Measurements from ENCODE around the gene RNF41. TPM values are rescaled to one million over a fixed set of nuclear protein-coding genes. Genes with fewer than 3 reads are reported as not detected.

The RNF41 gene
- total RNA-seq, 1 donor from 2014 or later: 33.7 TPM

DNA sequence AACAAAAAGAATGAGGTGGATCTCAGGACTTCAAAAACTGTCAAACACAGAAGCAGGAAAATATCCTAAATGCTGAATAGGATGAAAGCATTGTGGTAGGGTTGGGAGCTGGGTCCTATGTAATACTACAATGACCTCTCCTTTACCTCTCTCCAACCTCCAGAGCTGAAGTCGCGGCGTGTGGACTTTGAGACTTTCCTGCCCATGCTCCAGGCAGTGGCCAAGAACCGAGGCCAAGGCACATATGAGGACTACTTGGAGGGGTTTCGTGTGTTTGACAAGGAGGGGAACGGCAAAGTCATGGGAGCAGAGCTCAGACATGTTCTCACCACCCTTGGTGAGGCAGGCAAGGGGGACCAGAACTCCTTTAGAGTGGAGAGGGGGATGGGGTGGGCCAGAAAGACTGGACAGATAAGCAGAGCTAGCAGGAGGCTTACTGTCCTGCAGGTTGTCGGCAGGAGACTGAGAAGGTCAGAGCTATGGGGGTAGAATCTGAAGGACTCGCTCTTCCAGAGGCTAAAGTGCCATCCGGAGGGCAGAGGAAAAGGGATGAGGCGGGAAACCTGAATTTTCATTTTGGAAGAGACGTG lies 66.4 kb downstream of the RNF41 start:
- Mint-ChIP-seq H3K27ac (peak overlapping the region; percentile 71), H3K4me1 (ENCODE audit: unreplicated experiment) (peaks cover 48% of the 10 kb centered on the region), H3K4me3 (peak overlapping the region; percentile 64), H3K27me3 (peaks cover 3% of the 10 kb centered on the region), H3K9me3 (no peaks in the 10 kb centered on the region), H3K36me3 (peaks cover 23% of the 10 kb centered on the region)
- TF ChIP-seq, protein P1, sequence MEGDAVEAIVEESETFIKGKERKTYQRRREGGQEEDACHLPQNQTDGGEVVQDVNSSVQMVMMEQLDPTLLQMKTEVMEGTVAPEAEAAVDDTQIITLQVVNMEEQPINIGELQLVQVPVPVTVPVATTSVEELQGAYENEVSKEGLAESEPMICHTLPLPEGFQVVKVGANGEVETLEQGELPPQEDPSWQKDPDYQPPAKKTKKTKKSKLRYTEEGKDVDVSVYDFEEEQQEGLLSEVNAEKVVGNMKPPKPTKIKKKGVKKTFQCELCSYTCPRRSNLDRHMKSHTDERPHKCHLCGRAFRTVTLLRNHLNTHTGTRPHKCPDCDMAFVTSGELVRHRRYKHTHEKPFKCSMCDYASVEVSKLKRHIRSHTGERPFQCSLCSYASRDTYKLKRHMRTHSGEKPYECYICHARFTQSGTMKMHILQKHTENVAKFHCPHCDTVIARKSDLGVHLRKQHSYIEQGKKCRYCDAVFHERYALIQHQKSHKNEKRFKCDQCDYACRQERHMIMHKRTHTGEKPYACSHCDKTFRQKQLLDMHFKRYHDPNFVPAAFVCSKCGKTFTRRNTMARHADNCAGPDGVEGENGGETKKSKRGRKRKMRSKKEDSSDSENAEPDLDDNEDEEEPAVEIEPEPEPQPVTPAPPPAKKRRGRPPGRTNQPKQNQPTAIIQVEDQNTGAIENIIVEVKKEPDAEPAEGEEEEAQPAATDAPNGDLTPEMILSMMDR (conservative IDR thresholded peaks at IDR 0.05): no peak
- no peak for DNase-seq (ENCODE audit: extremely low spot score, unreplicated experiment)

DNA sequence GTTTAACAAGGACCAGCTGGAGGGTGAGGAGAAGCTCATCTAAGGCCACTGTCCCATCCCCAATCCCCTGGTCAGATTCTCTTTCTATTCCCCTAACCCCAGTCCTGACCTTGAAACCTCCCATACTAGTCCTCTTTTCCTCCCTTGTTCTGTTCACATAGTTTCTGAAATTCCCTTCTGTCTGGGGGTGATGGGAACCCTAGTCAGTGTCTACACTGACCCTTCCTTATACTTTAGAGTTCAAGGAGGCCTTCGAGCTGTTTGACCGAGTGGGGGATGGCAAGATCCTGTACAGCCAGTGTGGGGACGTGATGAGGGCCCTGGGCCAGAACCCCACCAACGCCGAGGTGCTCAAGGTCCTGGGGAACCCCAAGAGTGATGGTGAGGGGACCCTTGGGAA lies 66.9 kb downstream of the RNF41 start:
- peak overlapping the region; percentile 64 for H3K4me3 Mint-ChIP-seq
- H3K9me3 Mint-ChIP-seq: no peaks in the 10 kb centered on the region
- peaks cover 18% of the 10 kb centered on the region for H3K36me3 Mint-ChIP-seq
- TF ChIP-seq, protein P1 (conservative IDR thresholded peaks at IDR 0.05): no peak
- H3K4me1 Mint-ChIP-seq (ENCODE audit: unreplicated experiment): peaks cover 44% of the 10 kb centered on the region
- peaks cover 3% of the 10 kb centered on the region for H3K27me3 Mint-ChIP-seq
- DNase-seq (ENCODE audit: extremely low spot score, unreplicated experiment): no peak
- peak overlapping the region; percentile 71 for H3K27ac Mint-ChIP-seq

DNA sequence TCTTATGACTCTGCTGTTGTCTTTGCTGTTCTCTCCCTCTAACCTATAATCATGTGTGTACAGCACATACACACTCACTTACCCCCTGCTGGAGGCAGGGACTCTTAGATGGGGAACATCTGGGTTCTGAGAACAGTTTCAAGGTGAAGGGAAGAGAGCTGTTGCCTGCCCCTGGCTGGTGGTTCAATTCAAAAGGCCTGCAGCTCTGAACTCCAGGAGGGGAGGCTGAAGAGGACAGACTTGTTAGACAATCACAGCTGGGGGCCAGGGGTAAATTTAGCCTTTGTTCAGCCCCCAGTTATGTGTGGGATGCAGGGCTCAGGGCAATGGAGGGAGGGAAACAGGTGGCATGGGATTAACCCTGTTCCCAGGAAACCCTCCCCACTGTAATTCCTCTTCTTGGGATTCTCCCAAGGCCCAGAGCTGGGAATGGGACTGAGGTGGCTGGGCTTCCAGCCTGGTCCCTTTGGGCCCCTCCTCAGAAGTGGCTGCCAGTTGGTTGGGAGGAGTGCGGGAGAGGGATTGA lies 67.4 kb downstream of the RNF41 start:
- Mint-ChIP-seq H3K4me3 (peak overlapping the region; percentile 64), H3K36me3 (peaks cover 14% of the 10 kb centered on the region), H3K27ac (peak overlapping the region; percentile 41), H3K9me3 (no peaks in the 10 kb centered on the region), H3K4me1 (ENCODE audit: unreplicated experiment) (peaks cover 39% of the 10 kb centered on the region), H3K27me3 (peaks cover 3% of the 10 kb centered on the region)
- TF ChIP-seq, protein P1 (conservative IDR thresholded peaks at IDR 0.05): no peak
- DNase-seq (ENCODE audit: extremely low spot score, unreplicated experiment): no peak

DNA sequence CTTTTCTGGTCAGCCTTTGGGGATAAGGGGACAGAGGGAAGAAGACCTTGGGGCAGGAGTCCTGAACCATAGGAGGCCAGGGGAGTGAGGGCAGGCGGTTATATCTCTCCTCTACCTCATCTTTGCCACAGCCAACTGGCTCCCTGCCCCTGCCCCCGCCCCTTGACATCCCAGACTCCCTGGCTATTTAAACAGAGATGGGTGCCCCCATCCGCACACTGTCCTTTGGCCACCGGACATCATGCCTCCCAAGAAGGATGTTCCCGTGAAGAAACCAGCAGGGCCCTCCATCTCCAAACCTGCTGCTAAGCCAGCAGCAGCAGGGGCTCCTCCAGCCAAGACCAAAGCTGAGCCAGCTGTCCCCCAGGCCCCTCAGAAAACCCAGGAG lies 68.0 kb downstream of the RNF41 start:
- DNase-seq (ENCODE audit: extremely low spot score, unreplicated experiment): no peak
- Mint-ChIP-seq H3K27ac (peak overlapping the region; percentile 97), H3K36me3 (peaks cover 8% of the 10 kb centered on the region), H3K4me3 (peak overlapping the region; percentile 94), H3K4me1 (ENCODE audit: unreplicated experiment) (peaks cover 35% of the 10 kb centered on the region), H3K27me3 (peaks cover 3% of the 10 kb centered on the region), H3K9me3 (no peaks in the 10 kb centered on the region)
- TF ChIP-seq, protein P1 (conservative IDR thresholded peaks at IDR 0.05): no peak

DNA sequence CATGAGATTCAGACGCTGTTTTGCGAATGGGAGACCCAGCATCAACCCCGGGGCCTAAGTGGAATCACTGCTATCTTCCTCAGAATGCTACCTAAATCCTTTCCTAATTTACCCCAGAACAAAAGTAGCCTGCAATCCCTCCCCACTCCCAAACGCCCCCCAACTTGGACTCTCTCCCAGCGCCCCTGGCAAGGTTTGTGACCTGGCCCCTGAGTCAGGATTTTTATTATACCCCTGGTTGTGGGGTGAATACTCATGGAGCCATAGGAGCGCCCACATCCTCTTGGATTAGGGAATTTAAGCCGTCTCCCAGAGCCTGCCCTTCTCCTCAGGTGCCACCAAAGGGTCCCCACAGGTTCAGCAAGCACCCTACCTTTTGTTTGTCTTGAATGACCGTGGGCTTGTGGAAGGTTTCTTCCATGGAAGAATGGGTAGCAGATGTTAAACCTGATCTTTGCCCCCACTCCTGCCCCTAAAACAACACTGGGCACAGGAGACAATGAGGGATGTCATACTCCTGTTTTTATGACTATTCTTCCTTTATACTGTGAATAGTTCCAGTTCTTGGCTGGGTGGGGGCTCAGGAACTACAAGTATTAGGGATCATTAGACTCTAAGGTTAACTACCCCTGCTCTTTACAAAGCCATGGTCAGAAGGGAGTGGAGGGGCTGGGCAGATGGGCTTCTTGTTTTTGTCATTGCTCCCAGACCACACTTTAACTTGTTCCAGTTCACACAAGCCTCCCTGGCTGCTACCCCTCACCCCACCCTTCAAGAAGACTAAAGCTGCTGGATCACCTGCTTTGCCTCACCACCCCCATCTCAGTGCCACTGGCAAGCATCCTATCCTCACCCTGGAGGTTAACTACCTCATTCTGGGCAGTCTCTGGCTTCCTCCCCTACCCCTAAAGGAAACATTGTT lies 68.7 kb downstream of the RNF41 start:
- peaks cover 4% of the 10 kb centered on the region for H3K36me3 Mint-ChIP-seq
- H3K4me1 Mint-ChIP-seq (ENCODE audit: unreplicated experiment): peaks cover 35% of the 10 kb centered on the region
- DNase-seq (ENCODE audit: extremely low spot score, unreplicated experiment): no peak
- TF ChIP-seq, protein P1 (conservative IDR thresholded peaks at IDR 0.05): no peak
- H3K27me3 Mint-ChIP-seq: no peaks in the 10 kb centered on the region
- peak overlapping the region; percentile 94 for H3K4me3 Mint-ChIP-seq
- no peaks in the 10 kb centered on the region for H3K9me3 Mint-ChIP-seq
- H3K27ac Mint-ChIP-seq: peak overlapping the region; percentile 97

Other genes starting within 250 kb of the RNF41 start
- 105 and 131 TPM in 2 replicates for gene RAB5B, start 247.8 kb downstream of the RNF41 start, total RNA-seq (ENCODE audit: low replicate concordance)
- gene SUOX, start 224.6 kb downstream of the RNF41 start, total RNA-seq (ENCODE audit: low replicate concordance): 28.4 and 34.6 TPM in 2 replicates
- 6.1 and 21.0 TPM in 2 replicates for gene IKZF4, start 200.9 kb downstream of the RNF41 start, total RNA-seq (ENCODE audit: low replicate concordance)
- gene RPS26, start 180.0 kb downstream of the RNF41 start, total RNA-seq (ENCODE audit: low replicate concordance): 20.2 and 38.7 TPM in 2 replicates
- gene ERBB3, start 141.8 kb downstream of the RNF41 start, total RNA-seq (ENCODE audit: low replicate concordance): 76.5 and 176 TPM in 2 replicates
- 115 and 141 TPM in 2 replicates for gene PA2G4, start 117.4 kb downstream of the RNF41 start, total RNA-seq (ENCODE audit: low replicate concordance)
- 4,566 and 4,714 TPM in 2 replicates for gene RPL41, start 105.3 kb downstream of the RNF41 start, total RNA-seq (ENCODE audit: low replicate concordance)
- gene ZC3H10, start 103.7 kb downstream of the RNF41 start, total RNA-seq (ENCODE audit: low replicate concordance): 11.6 and 12.1 TPM in 2 replicates
- gene ESYT1, start 93.7 kb downstream of the RNF41 start, total RNA-seq (ENCODE audit: low replicate concordance): 81.4 and 96.3 TPM in 2 replicates
- gene MYL6B, start 69.3 kb downstream of the RNF41 start, total RNA-seq (ENCODE audit: low replicate concordance): 66.2 and 161 TPM in 2 replicates
- gene MYL6, start 63.6 kb downstream of the RNF41 start, total RNA-seq (ENCODE audit: low replicate concordance): 1,223 and 1,943 TPM in 2 replicates
- 92.8 and 147 TPM in 2 replicates for gene SMARCC2, start 32.4 kb downstream of the RNF41 start, total RNA-seq (ENCODE audit: low replicate concordance)
- 37.5 and 40.0 TPM in 2 replicates for gene NABP2, start 2.4 kb upstream of the RNF41 start, total RNA-seq (ENCODE audit: low replicate concordance)
- gene SLC39A5, start 8.1 kb upstream of the RNF41 start, total RNA-seq (ENCODE audit: low replicate concordance): 23.0 and 37.7 TPM in 2 replicates
- gene ANKRD52, start 36.5 kb upstream of the RNF41 start, total RNA-seq (ENCODE audit: low replicate concordance): 52.9 and 56.1 TPM in 2 replicates
- gene COQ10A, start 45.0 kb upstream of the RNF41 start, total RNA-seq (ENCODE audit: low replicate concordance): 21.3 and 26.4 TPM in 2 replicates
- 278 and 290 TPM in 2 replicates for gene CS, start 78.4 kb upstream of the RNF41 start, total RNA-seq (ENCODE audit: low replicate concordance)
- gene CNPY2, start 94.1 kb upstream of the RNF41 start, total RNA-seq (ENCODE audit: low replicate concordance): 194 and 217 TPM in 2 replicates
- gene PAN2, start 112.1 kb upstream of the RNF41 start, total RNA-seq (ENCODE audit: low replicate concordance): 58.3 and 77.5 TPM in 2 replicates
- gene IL23A, start 117.0 kb upstream of the RNF41 start, total RNA-seq (ENCODE audit: low replicate concordance): 0.48 and 1.3 TPM in 2 replicates
- 132 and 139 TPM in 2 replicates for gene STAT2, start 138.2 kb upstream of the RNF41 start, total RNA-seq (ENCODE audit: low replicate concordance)
- gene APOF, start 140.9 kb upstream of the RNF41 start, total RNA-seq (ENCODE audit: low replicate concordance): not detected in 2 replicates
- 23.0 and 57.4 TPM in 2 replicates for gene TIMELESS, start 227.5 kb upstream of the RNF41 start, total RNA-seq (ENCODE audit: low replicate concordance)
- gene MIP, start 232.7 kb upstream of the RNF41 start, total RNA-seq (ENCODE audit: low replicate concordance): not detected in 2 replicates
- 3.7 and 4.8 TPM in 2 replicates for gene SPRYD4, start 246.7 kb upstream of the RNF41 start, total RNA-seq (ENCODE audit: low replicate concordance)

Measured in type B pancreatic cell (in vitro differentiated cells).